ENCODE data around the gene TBKBP1.
A peak's percentile ranks its signal among the peaks of the same experiment; 100 is the strongest.

DNA sequence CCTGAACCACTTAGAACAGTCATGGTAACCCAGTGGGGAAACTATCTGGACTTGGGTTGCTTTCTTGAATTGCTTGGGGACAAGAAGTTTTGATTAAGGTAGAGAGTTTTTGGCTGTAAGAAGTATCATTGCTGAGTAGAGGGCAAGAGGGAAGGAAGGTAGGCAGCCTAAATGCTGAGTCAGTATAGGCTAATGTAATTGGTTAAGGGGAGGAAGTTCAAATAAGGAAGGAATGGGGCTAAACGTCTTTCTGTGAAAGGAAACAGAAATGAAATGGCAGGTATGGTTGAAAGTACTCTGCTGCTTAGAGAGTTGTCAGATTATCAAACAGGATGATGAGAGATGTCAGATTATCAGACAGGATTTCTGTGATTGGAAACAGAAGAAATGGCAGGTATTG is 23.9 kb upstream of the TBKBP1 start:
- TF ChIP-seq POLR2AphosphoS5 (IDR thresholded peaks at IDR 0.05; ENCODE audit: low read depth) (no peak), SPI1 (IDR thresholded peaks at IDR 0.05; ENCODE audit: borderline replicate concordance, low read depth) (peak; percentile 62; the same call in 1 of the 2 replicates)
- TF ChIP-seq, protein P1, sequence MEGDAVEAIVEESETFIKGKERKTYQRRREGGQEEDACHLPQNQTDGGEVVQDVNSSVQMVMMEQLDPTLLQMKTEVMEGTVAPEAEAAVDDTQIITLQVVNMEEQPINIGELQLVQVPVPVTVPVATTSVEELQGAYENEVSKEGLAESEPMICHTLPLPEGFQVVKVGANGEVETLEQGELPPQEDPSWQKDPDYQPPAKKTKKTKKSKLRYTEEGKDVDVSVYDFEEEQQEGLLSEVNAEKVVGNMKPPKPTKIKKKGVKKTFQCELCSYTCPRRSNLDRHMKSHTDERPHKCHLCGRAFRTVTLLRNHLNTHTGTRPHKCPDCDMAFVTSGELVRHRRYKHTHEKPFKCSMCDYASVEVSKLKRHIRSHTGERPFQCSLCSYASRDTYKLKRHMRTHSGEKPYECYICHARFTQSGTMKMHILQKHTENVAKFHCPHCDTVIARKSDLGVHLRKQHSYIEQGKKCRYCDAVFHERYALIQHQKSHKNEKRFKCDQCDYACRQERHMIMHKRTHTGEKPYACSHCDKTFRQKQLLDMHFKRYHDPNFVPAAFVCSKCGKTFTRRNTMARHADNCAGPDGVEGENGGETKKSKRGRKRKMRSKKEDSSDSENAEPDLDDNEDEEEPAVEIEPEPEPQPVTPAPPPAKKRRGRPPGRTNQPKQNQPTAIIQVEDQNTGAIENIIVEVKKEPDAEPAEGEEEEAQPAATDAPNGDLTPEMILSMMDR (IDR thresholded peaks at IDR 0.05; ENCODE audit: insufficient read depth, low read length), result no peak
- TF ChIP-seq, protein P2, sequence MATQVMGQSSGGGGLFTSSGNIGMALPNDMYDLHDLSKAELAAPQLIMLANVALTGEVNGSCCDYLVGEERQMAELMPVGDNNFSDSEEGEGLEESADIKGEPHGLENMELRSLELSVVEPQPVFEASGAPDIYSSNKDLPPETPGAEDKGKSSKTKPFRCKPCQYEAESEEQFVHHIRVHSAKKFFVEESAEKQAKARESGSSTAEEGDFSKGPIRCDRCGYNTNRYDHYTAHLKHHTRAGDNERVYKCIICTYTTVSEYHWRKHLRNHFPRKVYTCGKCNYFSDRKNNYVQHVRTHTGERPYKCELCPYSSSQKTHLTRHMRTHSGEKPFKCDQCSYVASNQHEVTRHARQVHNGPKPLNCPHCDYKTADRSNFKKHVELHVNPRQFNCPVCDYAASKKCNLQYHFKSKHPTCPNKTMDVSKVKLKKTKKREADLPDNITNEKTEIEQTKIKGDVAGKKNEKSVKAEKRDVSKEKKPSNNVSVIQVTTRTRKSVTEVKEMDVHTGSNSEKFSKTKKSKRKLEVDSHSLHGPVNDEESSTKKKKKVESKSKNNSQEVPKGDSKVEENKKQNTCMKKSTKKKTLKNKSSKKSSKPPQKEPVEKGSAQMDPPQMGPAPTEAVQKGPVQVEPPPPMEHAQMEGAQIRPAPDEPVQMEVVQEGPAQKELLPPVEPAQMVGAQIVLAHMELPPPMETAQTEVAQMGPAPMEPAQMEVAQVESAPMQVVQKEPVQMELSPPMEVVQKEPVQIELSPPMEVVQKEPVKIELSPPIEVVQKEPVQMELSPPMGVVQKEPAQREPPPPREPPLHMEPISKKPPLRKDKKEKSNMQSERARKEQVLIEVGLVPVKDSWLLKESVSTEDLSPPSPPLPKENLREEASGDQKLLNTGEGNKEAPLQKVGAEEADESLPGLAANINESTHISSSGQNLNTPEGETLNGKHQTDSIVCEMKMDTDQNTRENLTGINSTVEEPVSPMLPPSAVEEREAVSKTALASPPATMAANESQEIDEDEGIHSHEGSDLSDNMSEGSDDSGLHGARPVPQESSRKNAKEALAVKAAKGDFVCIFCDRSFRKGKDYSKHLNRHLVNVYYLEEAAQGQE (IDR thresholded peaks at IDR 0.05; ENCODE audit: insufficient replicate concordance, low read depth), result no peak

All from HL-60 (cell line).